NB4 (cell line): ENCODE data around the gene IKBIP.

Experiments used
- CTCF ChIP-seq: IDR thresholded peaks from one replicate; pipeline ENCODE4 v1.5.1; 2012; ENCODE audit warnings: low read depth, low read length
- POLR2A ChIP-seq: IDR thresholded peaks from 2 replicates; pipeline ENCODE4 v1.6.1; 2011; ENCODE audit warnings: mild to moderate bottlenecking; ENCODE audit not compliant: insufficient read length; ENCODE audit errors: extremely low read depth

DNA sequence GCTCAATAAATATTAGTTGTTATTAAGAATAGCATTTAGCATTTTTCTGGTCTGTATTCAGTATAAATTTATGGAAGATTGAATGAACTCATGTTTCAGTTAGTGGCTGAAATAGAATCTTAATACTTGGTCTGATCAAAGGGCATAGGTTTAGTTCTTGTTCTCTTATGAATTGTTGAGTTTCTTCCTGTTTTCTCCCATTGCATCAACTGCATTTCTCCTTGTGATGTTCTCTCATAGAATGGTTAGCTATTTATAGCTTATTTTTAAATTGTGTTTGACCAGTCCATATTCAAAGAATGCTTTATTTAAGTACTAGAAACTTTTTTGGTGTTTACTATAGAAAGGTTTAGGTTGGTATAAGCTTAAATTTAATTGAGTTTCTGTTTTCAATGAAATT lies 30.3 kb upstream of the IKBIP start:
- TF ChIP-seq CTCF = no peak
- no peak for TF ChIP-seq POLR2A
